ENCODE data around the gene NUSAP1. TPM values are rescaled to one million over a fixed set of nuclear protein-coding genes. Genes with fewer than 3 reads are reported as not detected.
A peak's percentile ranks its signal among the peaks of the same experiment; 100 is the strongest.

Gene NUSAP1
- polyA plus RNA-seq, 2 of the 4 experiments (the other 2 are of a cell fraction): 103 to 110 TPM

- Histone ChIP-seq H3K9me3 (no peaks in the 10 kb centered on the region), H3K4me3 (peak overlapping the region; percentile 88), H3K27ac (peak overlapping the region; percentile 95 to 98), H3K4me1 (peaks cover 48% of the 10 kb centered on the region), H3K4me2 (peak overlapping the region; percentile 93)
- FAIRE-seq: no peak
- WGBS (ENCODE audit: missing lambda C conversion rate): 2% methylated on average over 20 of the region's 20 CpGs
- POLR2A ChIA-PET: interaction anchor here (0.7 to 1.4 kb wide), 3 partner anchors 25 to 354 kb away, joined by 3 to 6 read pairs (median 3); no protein-coding TSS in a partner anchor
- no peak for ATAC-seq
- CTCF ChIA-PET: no interaction called here
- no peak for TF ChIP-seq NFE2L2 (conservative IDR thresholded peaks at IDR 0.05; ENCODE audit: low read length)
- no peak for TF ChIP-seq PHF8 (IDR thresholded peaks at IDR 0.05; ENCODE audit: borderline replicate concordance, low read depth)
- no peak for TF ChIP-seq ZFP36 (IDR thresholded peaks at IDR 0.05; ENCODE audit: borderline replicate concordance, partially characterized antibody)
- no peak for TF ChIP-seq FOSL2 (IDR thresholded peaks at IDR 0.05)
- TF ChIP-seq FOSL2 (CRISPR knock-in tag; IDR thresholded peaks at IDR 0.05): no peak
- no peak for TF ChIP-seq HOXB5 (CRISPR knock-in tag; IDR thresholded peaks at IDR 0.05)
- TF ChIP-seq RNF2 (IDR thresholded peaks at IDR 0.05; ENCODE audit: borderline replicate concordance, low read depth): no peak
- no peak for TF ChIP-seq CHD4 (IDR thresholded peaks at IDR 0.05; ENCODE audit: borderline replicate concordance)
- no peak for TF ChIP-seq KDM1A (IDR thresholded peaks at IDR 0.05; ENCODE audit: low read depth)
- no peak for TF ChIP-seq HEYL (CRISPR knock-in tag; IDR thresholded peaks at IDR 0.05)
- no peak for TF ChIP-seq MYC (IDR thresholded peaks at IDR 0.05; ENCODE audit: borderline replicate concordance, low read length)
- TF ChIP-seq HDAC2 (IDR thresholded peaks at IDR 0.05): no peak
- peak; percentile 7 to 9 for DNase-seq (ENCODE audit: low read depth in 1 of 2, low spot score in 1 of 2)
These were observed 48.1 kb upstream of the NUSAP1 start for GRCh38 chr15:41284427-41285177.

DNA sequence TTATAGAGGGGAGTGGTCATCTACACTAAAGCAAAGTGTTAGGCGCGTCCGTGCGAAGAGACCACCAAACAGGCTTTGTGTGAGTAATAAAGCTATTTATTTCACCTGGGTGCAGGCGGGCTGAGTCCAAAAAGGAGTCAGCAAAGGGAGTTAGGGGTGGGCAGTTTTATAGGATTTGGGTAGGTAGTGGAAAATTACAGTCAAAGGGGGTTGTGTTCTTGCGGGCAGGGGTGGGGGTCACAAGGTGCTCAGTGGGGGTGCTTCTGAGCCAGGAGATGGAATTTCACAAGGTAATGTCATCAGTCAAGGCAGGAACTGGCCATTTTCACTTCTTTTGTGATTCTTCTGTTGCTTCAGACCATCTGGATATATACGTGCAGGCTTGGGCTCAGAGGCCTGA is 47.4 kb upstream of the NUSAP1 start:
- Histone ChIP-seq H3K4me2 (peak overlapping the region; percentile 93), H3K27ac (peak overlapping the region; percentile 95 to 98), H3K9me3 (no peaks in the 10 kb centered on the region), H3K4me1 (peaks cover 52% of the 10 kb centered on the region), H3K4me3 (peak overlapping the region; percentile 88)
- FAIRE-seq (no peak), DNase-seq (ENCODE audit: low read depth in 1 of 2, low spot score in 1 of 2) (no peak), ATAC-seq (no peak)
- 43% methylated on average over 7 of the region's 7 CpGs for WGBS (ENCODE audit: missing lambda C conversion rate)
- ChIA-PET CTCF (interaction anchor here (1.0 to 1.2 kb wide), 2 partner anchors 13 to 47 kb away, joined by 3 to 4 read pairs; partner anchors contain the start of genes NUSAP1 and OIP5), POLR2A (interaction anchor here (0.7 kb wide), 1 partner anchor 355 kb away, joined by 3 read pairs; no protein-coding TSS in a partner anchor)
- TF ChIP-seq EHF (CRISPR knock-in tag; IDR thresholded peaks at IDR 0.05) (no peak), TFCP2L1 (CRISPR knock-in tag; IDR thresholded peaks at IDR 0.05) (no peak), HEYL (CRISPR knock-in tag; IDR thresholded peaks at IDR 0.05) (no peak), HES2 (IDR thresholded peaks at IDR 0.05) (no peak), TP53 (CRISPR knock-in tag; IDR thresholded peaks at IDR 0.05) (no peak), PBX3 (IDR thresholded peaks at IDR 0.05) (no peak), KDM5A (IDR thresholded peaks at IDR 0.05) (no peak), RAD21 (conservative IDR thresholded peaks at IDR 0.05 in 1 of 2, IDR thresholded peaks at IDR 0.05 in 1 of 2) (no peak), RNF2 (IDR thresholded peaks at IDR 0.05; ENCODE audit: borderline replicate concordance, low read depth) (no peak), CBX8 (IDR thresholded peaks at IDR 0.05) (no peak), E2F6 (IDR thresholded peaks at IDR 0.05; ENCODE audit: borderline replicate concordance, low read depth) (no peak), GATA3 (IDR thresholded peaks at IDR 0.05; ENCODE audit: borderline replicate concordance) (no peak), KDM1A (IDR thresholded peaks at IDR 0.05; ENCODE audit: low read depth) (no peak), CBX2 (IDR thresholded peaks at IDR 0.05; ENCODE audit: borderline replicate concordance, low read depth) (no peak), JUNB (IDR thresholded peaks at IDR 0.05) (no peak)
- TF ChIP-seq, protein P1, sequence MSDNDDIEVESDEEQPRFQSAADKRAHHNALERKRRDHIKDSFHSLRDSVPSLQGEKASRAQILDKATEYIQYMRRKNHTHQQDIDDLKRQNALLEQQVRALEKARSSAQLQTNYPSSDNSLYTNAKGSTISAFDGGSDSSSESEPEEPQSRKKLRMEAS (IDR thresholded peaks at IDR 0.05): no peak
- TF ChIP-seq, protein P2, sequence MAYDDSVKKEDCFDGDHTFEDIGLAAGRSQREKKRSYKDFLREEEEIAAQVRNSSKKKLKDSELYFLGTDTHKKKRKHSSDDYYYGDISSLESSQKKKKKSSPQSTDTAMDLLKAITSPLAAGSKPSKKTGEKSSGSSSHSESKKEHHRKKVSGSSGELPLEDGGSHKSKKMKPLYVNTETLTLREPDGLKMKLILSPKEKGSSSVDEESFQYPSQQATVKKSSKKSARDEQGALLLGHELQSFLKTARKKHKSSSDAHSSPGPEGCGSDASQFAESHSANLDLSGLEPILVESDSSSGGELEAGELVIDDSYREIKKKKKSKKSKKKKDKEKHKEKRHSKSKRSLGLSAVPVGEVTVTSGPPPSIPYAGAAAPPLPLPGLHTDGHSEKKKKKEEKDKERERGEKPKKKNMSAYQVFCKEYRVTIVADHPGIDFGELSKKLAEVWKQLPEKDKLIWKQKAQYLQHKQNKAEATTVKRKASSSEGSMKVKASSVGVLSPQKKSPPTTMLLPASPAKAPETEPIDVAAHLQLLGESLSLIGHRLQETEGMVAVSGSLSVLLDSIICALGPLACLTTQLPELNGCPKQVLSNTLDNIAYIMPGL (CRISPR knock-in tag; IDR thresholded peaks at IDR 0.05; ENCODE audit: borderline replicate concordance): no peak
- TF ChIP-seq, protein P3, sequence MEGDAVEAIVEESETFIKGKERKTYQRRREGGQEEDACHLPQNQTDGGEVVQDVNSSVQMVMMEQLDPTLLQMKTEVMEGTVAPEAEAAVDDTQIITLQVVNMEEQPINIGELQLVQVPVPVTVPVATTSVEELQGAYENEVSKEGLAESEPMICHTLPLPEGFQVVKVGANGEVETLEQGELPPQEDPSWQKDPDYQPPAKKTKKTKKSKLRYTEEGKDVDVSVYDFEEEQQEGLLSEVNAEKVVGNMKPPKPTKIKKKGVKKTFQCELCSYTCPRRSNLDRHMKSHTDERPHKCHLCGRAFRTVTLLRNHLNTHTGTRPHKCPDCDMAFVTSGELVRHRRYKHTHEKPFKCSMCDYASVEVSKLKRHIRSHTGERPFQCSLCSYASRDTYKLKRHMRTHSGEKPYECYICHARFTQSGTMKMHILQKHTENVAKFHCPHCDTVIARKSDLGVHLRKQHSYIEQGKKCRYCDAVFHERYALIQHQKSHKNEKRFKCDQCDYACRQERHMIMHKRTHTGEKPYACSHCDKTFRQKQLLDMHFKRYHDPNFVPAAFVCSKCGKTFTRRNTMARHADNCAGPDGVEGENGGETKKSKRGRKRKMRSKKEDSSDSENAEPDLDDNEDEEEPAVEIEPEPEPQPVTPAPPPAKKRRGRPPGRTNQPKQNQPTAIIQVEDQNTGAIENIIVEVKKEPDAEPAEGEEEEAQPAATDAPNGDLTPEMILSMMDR (IDR thresholded peaks at IDR 0.05): no peak
